Measurements from ENCODE around the gene NCSTN. TPM values are rescaled to one million over a fixed set of nuclear protein-coding genes. Genes with fewer than 3 reads are reported as not detected.

Gene NCSTN
- total RNA-seq, 1 experiment from 2014 or later = 125 TPM

GRCh38 chr1:160307118-160307791 lies 35.9 kb upstream of the NCSTN start:
- H3K9me3 Mint-ChIP-seq (ENCODE audit: unreplicated experiment) = no peaks in the 10 kb centered on the region
- intact Hi-C loops (cut with micrococcal nuclease) = no loop called here
- POLR2A ChIA-PET = interaction anchor here (1.0 to 1.9 kb wide), 3 partner anchors 11 to 23 kb away, joined by 3 to 10 read pairs (median 3); partner anchors contain the start of gene PEX19

DNA sequence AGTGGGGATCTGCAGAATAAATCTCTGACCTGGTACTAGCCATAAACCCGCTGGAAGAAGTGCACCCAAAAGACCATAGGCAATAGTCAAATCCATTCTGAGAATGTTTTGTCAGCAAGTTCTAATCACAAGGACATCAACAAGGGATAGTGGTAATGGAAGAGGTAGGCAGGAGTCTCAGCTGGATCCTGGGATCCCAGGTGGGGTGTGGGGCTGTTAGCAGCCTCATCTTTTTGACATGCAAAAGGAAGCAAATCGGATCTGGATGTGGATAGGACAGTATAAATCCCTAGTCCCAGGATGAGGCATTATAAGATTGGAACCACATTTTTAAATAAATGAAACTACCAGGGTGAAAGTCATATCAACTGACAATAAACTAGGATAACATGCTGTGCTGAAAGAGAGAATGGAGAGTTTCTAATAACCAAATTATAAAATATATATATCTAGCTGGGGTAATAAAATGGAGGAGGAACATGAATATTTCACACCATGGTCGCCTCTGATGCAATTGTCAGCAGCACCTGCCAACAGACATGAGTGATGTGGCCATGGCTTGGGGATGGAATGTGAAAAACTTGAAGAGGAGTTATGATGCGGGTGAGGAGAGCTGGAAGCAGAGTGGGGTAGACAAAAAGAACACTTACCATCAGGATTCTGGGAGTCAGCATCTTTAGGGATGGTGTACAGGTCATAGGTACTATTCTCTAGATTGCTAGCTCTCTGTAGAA lies 34.6 kb upstream of the NCSTN start:
- peaks cover 16% of the 10 kb centered on the region for H3K4me1 Mint-ChIP-seq (ENCODE audit: insufficient read depth, unreplicated experiment)
- BruUV-seq (replicated peaks) = no TSS peak
- CTCF ChIA-PET = interaction anchor here (0.7 to 9.3 kb wide), 7 partner anchors 10 to 108 kb away, joined by 3 to 132 read pairs (median 5); no protein-coding TSS in a partner anchor

More at GRCh38 chr1:160307118-160307791, 35.9 kb upstream of the NCSTN start:
- H3K4me3 Mint-ChIP-seq (ENCODE audit: unreplicated experiment) = no peak overlapping the region
- H3K27me3 Mint-ChIP-seq (ENCODE audit: insufficient read depth, unreplicated experiment) = no peaks in the 10 kb centered on the region
- BruUV-seq (replicated peaks) = no TSS peak
- H3K36me3 Mint-ChIP-seq (ENCODE audit: insufficient read depth, unreplicated experiment) = peaks cover 100% of the 10 kb centered on the region
- H3K27ac Mint-ChIP-seq (ENCODE audit: low read depth, unreplicated experiment) = no peak overlapping the region
- H3K4me1 Mint-ChIP-seq (ENCODE audit: insufficient read depth, unreplicated experiment) = peaks cover 16% of the 10 kb centered on the region
- TF ChIP-seq CTCF (IDR thresholded peaks at IDR 0.05; ENCODE audit: unreplicated experiment) = no peak
- CTCF ChIA-PET = interaction anchor here (0.6 to 9.3 kb wide), 9 partner anchors 15 to 109 kb away, joined by 3 to 132 read pairs (median 3); no protein-coding TSS in a partner anchor
- no peak for DNase-seq (ENCODE audit: unreplicated experiment)

GRCh38 chr1:160309185-160309557 lies 34.0 kb upstream of the NCSTN start:
- DNase-seq (ENCODE audit: unreplicated experiment) = peak; percentile 54
- BruUV-seq (replicated peaks) = no TSS peak
- Mint-ChIP-seq H3K27ac (ENCODE audit: low read depth, unreplicated experiment) (no peak overlapping the region), H3K4me1 (ENCODE audit: insufficient read depth, unreplicated experiment) (peaks cover 16% of the 10 kb centered on the region), H3K4me3 (ENCODE audit: unreplicated experiment) (no peak overlapping the region), H3K36me3 (ENCODE audit: insufficient read depth, unreplicated experiment) (peaks cover 100% of the 10 kb centered on the region), H3K9me3 (ENCODE audit: unreplicated experiment) (no peaks in the 10 kb centered on the region), H3K27me3 (ENCODE audit: insufficient read depth, unreplicated experiment) (no peaks in the 10 kb centered on the region)
- ChIA-PET POLR2A (interaction anchor here (1.1 kb wide), 1 partner anchor 18 kb away, joined by 4 read pairs; no protein-coding TSS in a partner anchor), CTCF (interaction anchor here (0.7 to 9.3 kb wide), 4 partner anchors 10 to 107 kb away, joined by 3 to 132 read pairs (median 4); no protein-coding TSS in a partner anchor)
- TF ChIP-seq CTCF (IDR thresholded peaks at IDR 0.05; ENCODE audit: unreplicated experiment) = no peak
- intact Hi-C loops (cut with micrococcal nuclease) = no loop called here

More for the DNA sequence above, 34.6 kb upstream of the NCSTN start:
- H3K36me3 Mint-ChIP-seq (ENCODE audit: insufficient read depth, unreplicated experiment) = peaks cover 100% of the 10 kb centered on the region
- no peak for TF ChIP-seq CTCF (IDR thresholded peaks at IDR 0.05; ENCODE audit: unreplicated experiment)
- DNase-seq (ENCODE audit: unreplicated experiment) = no peak
- no peaks in the 10 kb centered on the region for H3K27me3 Mint-ChIP-seq (ENCODE audit: insufficient read depth, unreplicated experiment)
- POLR2A ChIA-PET = interaction anchor here (0.6 to 1.1 kb wide), 2 partner anchors 17 to 46 kb away, joined by 3 to 4 read pairs; partner anchors contain the start of gene DCAF8
- H3K4me3 Mint-ChIP-seq (ENCODE audit: unreplicated experiment) = no peak overlapping the region
- no peak overlapping the region for H3K27ac Mint-ChIP-seq (ENCODE audit: low read depth, unreplicated experiment)
- intact Hi-C loops (cut with micrococcal nuclease) = no loop called here
- H3K9me3 Mint-ChIP-seq (ENCODE audit: unreplicated experiment) = no peaks in the 10 kb centered on the region

DNA sequence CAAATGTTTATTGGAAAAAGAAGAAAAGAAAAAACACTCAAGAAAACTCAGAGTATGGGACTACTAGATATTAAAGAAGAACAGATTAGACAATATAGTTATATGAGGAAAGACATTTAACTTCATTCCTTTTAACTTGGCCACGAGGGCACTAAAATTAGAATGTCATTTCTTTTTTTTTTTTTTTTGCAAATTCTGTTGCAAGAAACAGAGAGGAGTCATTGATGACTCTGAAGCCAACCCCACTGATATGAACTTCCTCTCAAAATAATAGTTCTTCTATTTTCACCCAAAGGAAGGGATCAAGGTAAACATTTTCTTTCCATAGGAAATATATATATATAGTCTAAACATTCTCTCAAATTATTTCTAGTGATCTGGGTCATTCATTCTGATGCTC lies 33.6 kb upstream of the NCSTN start:
- Mint-ChIP-seq H3K4me1 (ENCODE audit: insufficient read depth, unreplicated experiment) (peaks cover 16% of the 10 kb centered on the region), H3K4me3 (ENCODE audit: unreplicated experiment) (no peak overlapping the region), H3K9me3 (ENCODE audit: unreplicated experiment) (no peaks in the 10 kb centered on the region), H3K27me3 (ENCODE audit: insufficient read depth, unreplicated experiment) (no peaks in the 10 kb centered on the region), H3K27ac (ENCODE audit: low read depth, unreplicated experiment) (no peak overlapping the region), H3K36me3 (ENCODE audit: insufficient read depth, unreplicated experiment) (peaks cover 100% of the 10 kb centered on the region)
- POLR2A ChIA-PET = no interaction called here
- CTCF ChIA-PET = interaction anchor here (0.7 to 3.9 kb wide), 4 partner anchors 15 to 107 kb away, joined by 3 to 22 read pairs (median 6); no protein-coding TSS in a partner anchor
- intact Hi-C loops (cut with micrococcal nuclease) = no loop called here
- no TSS peak for BruUV-seq (replicated peaks)
- DNase-seq (ENCODE audit: unreplicated experiment) = no peak
- no peak for TF ChIP-seq CTCF (IDR thresholded peaks at IDR 0.05; ENCODE audit: unreplicated experiment)
